Mesodermal cell (in vitro differentiated cells): ENCODE data around the gene R3HDM4.

Experiments
- H3K27ac ChIP-seq: 2 replicates; pipeline ENCODE4 v1.7.0; 2013; ENCODE audit warnings: mild to moderate bottlenecking, low read depth, low read length, moderate library complexity; ENCODE audit not compliant: severe bottlenecking
- H3K36me3 ChIP-seq: 2 replicates; pipeline ENCODE4 v1.7.1; 2013; ENCODE audit warnings: mild to moderate bottlenecking, low read length, moderate library complexity; ENCODE audit not compliant: control insufficient read depth, insufficient read depth
- H3K4me1 ChIP-seq: one replicate; pipeline ENCODE4 v1.7.1; 2013; ENCODE audit warnings: mild to moderate bottlenecking, low read length; ENCODE audit not compliant: insufficient read depth, control insufficient read depth, poor library complexity, severe bottlenecking
- H3K4me3 ChIP-seq: 2 replicates; pipeline ENCODE4 v1.7.0; 2013; ENCODE audit warnings: low read length, control low read depth, mild to moderate bottlenecking; ENCODE audit not compliant: insufficient read depth, poor library complexity, severe bottlenecking; ENCODE audit errors: extremely low read depth
- H3K9me3 ChIP-seq: 2 replicates; pipeline ENCODE4 v1.7.1; 2013; ENCODE audit warnings: mild to moderate bottlenecking, low read length, moderate library complexity; ENCODE audit not compliant: control insufficient read depth
- WGBS, 2 experiments: methylation state at CpG; one replicate each; pipeline ENCODE4 v1.1.5; 2013; ENCODE audit warnings: missing lambda C conversion rate in 2 of 2; ENCODE audit not compliant: insufficient coverage in 2 of 2; 5-methylcytosine and 5-hydroxymethylcytosine counted together

Gene R3HDM4

GRCh38 chr19:954272-954671 lies 41.3 kb upstream of the R3HDM4 start:
- peaks cover 49% of the 10 kb centered on the region for H3K4me1 ChIP-seq
- 71 to 83% methylated on average over 11 to 12 of the region's 14 CpGs for WGBS, 2 experiments
- no peaks in the 10 kb centered on the region for H3K9me3 ChIP-seq
- H3K27ac ChIP-seq, result peak overlapping the region; percentile 96
- peaks cover 38% of the 10 kb centered on the region for H3K36me3 ChIP-seq
- H3K4me3 ChIP-seq, result no peak overlapping the region

- Histone ChIP-seq H3K36me3 (peaks cover 32% of the 10 kb centered on the region), H3K27ac (peak overlapping the region; percentile 96), H3K9me3 (no peaks in the 10 kb centered on the region), H3K4me1 (peaks cover 48% of the 10 kb centered on the region), H3K4me3 (peak overlapping the region; percentile 11)
- WGBS, 2 experiments, result 38 to 41% methylated on average over 14 to 19 of the region's 33 CpGs
Observed at GRCh38 chr19:953445-954271, 40.6 kb upstream of the R3HDM4 start.

GRCh38 chr19:952680-953444 lies 39.8 kb upstream of the R3HDM4 start:
- Histone ChIP-seq H3K4me3 (peak overlapping the region; percentile 11), H3K4me1 (peaks cover 48% of the 10 kb centered on the region)

GRCh38 chr19:952049-952679 lies 39.1 kb upstream of the R3HDM4 start:
- Histone ChIP-seq H3K4me3 (no peak overlapping the region), H3K27ac (peak overlapping the region; percentile 96), H3K4me1 (peaks cover 46% of the 10 kb centered on the region), H3K9me3 (no peaks in the 10 kb centered on the region), H3K36me3 (peaks cover 42% of the 10 kb centered on the region)
- 83 to 86% methylated on average over 10 to 13 of the region's 14 CpGs for WGBS, 2 experiments

More at GRCh38 chr19:952680-953444, 39.8 kb upstream of the R3HDM4 start:
- Histone ChIP-seq H3K9me3 (no peaks in the 10 kb centered on the region), H3K36me3 (peaks cover 39% of the 10 kb centered on the region), H3K27ac (peak overlapping the region; percentile 96)
- 35 to 48% methylated on average over 4 to 6 of the region's 21 CpGs for WGBS, 2 experiments

- Histone ChIP-seq H3K27ac (no peak overlapping the region), H3K36me3 (peaks cover 52% of the 10 kb centered on the region), H3K4me1 (peaks cover 37% of the 10 kb centered on the region), H3K9me3 (no peaks in the 10 kb centered on the region), H3K4me3 (no peak overlapping the region)
- WGBS, 2 experiments, result 89 to 93% methylated on average over 15 to 17 of the region's 17 CpGs
Observed at GRCh38 chr19:950352-951066, 37.5 kb upstream of the R3HDM4 start.

GRCh38 chr19:948842-949496 lies 36.0 kb upstream of the R3HDM4 start:
- WGBS, 2 experiments, result 97% methylated on average over 15 to 21 of the region's 25 CpGs
- Histone ChIP-seq H3K36me3 (peaks cover 55% of the 10 kb centered on the region), H3K27ac (no peak overlapping the region), H3K4me1 (peaks cover 23% of the 10 kb centered on the region), H3K4me3 (no peak overlapping the region), H3K9me3 (no peaks in the 10 kb centered on the region)

GRCh38 chr19:947707-948539 lies 34.9 kb upstream of the R3HDM4 start:
- peaks cover 64% of the 10 kb centered on the region for H3K36me3 ChIP-seq
- no peak overlapping the region for H3K27ac ChIP-seq
- peaks cover 12% of the 10 kb centered on the region for H3K4me1 ChIP-seq
- no peaks in the 10 kb centered on the region for H3K9me3 ChIP-seq
- WGBS, 2 experiments, result 95% methylated on average over 38 to 40 of the region's 47 CpGs
- H3K4me3 ChIP-seq, result no peak overlapping the region

- no peak overlapping the region for H3K27ac ChIP-seq
- 98% methylated on average over 28 to 30 of the region's 30 CpGs for WGBS, 2 experiments
- no peak overlapping the region for H3K4me3 ChIP-seq
- peaks cover 71% of the 10 kb centered on the region for H3K36me3 ChIP-seq
- no peaks in the 10 kb centered on the region for H3K9me3 ChIP-seq
- H3K4me1 ChIP-seq, result peaks cover 7% of the 10 kb centered on the region
Observed at GRCh38 chr19:947090-947706, 34.2 kb upstream of the R3HDM4 start.
